ENCODE measurements around the gene TMA7. TPM values are rescaled to one million over a fixed set of nuclear protein-coding genes. Genes with fewer than 3 reads are reported as not detected.

TMA7 gene
- total RNA-seq = 194 TPM

GRCh38 chr3:48439820-48440589 lies at the start of gene TMA7, which contains the start of gene CCDC51:
TMA7 (plus strand) TSS chr3:48440257; CDS start chr3:48440297, 40 bp downstream.
CCDC51 (minus strand) TSS chr3:48440119; CDS start chr3:48435128, 4,991 bp downstream.

GRCh38 chr3:48429960-48430707 lies 9.9 kb upstream of the TMA7 start, which contains the start of gene PLXNB1:
PLXNB1 (minus strand) TSS chr3:48430086; CDS start chr3:48424611, 5,475 bp downstream.

GRCh38 chr3:48446425-48447193 lies 6.6 kb downstream of the TMA7 start, which contains the start of gene ATRIP:
ATRIP (plus strand) TSS chr3:48446737; CDS start chr3:48446846, 109 bp downstream.

Other genes starting within 250 kb of the TMA7 start
- not detected for gene CAMP, start 216.8 kb upstream of the TMA7 start, total RNA-seq
- 26.1 TPM for gene ZNF589, start 199.2 kb upstream of the TMA7 start, total RNA-seq
- 35.7 TPM for gene NME6, start 138.9 kb upstream of the TMA7 start, total RNA-seq
- not detected for gene SPINK8, start 106.6 kb upstream of the TMA7 start, total RNA-seq
- gene FBXW12, start 68.0 kb upstream of the TMA7 start, total RNA-seq = not detected
- 92.6 TPM for gene PLXNB1, start 10.2 kb upstream of the TMA7 start, total RNA-seq
- gene CCDC51, start 138 bp upstream of the TMA7 start, total RNA-seq = 10.4 TPM
- 8.9 TPM for gene ATRIP, start 6.5 kb downstream of the TMA7 start, total RNA-seq
- gene SHISA5, start 63.9 kb downstream of the TMA7 start, total RNA-seq = 56.9 TPM
- 9.6 TPM for gene PFKFB4, start 116.5 kb downstream of the TMA7 start, total RNA-seq
- 0.33 TPM for gene UCN2, start 123.5 kb downstream of the TMA7 start, total RNA-seq
- 21.8 TPM for gene COL7A1, start 155.1 kb downstream of the TMA7 start, total RNA-seq
- gene UQCRC1, start 169.4 kb downstream of the TMA7 start, total RNA-seq = 184 TPM
- gene TMEM89, start 181.5 kb downstream of the TMA7 start, total RNA-seq = not detected
- gene SLC26A6, start 195.2 kb downstream of the TMA7 start, total RNA-seq = 13.1 TPM
- gene CELSR3, start 222.6 kb downstream of the TMA7 start, total RNA-seq = 26.3 TPM
- 17.0 TPM for gene NCKIPSD, start 245.7 kb downstream of the TMA7 start, total RNA-seq

Data from camera-type eye (tissue), 1 donor.